Peyer's patch (tissue), 4 donors: ENCODE data around the gene HOXD9. TPM values are rescaled to one million over a fixed set of nuclear protein-coding genes. Genes with fewer than 3 reads are reported as not detected.

Source experiments
- DNase-seq, 3 donors: peaks; one replicate each; pipeline ENCODE4 v3.0.0-alpha.2; 2017 to 2019
- H3K27ac ChIP-seq, 4 donors: fragments of 200-600 bp; sonication (generic); one replicate each; pipeline ENCODE4 v1.5.1; 2016 to 2019
- H3K27me3 ChIP-seq, 2 donors: fragments of 200-600 bp; sonication (generic); one replicate each; pipeline ENCODE4 v1.5.1; 2019
- H3K36me3 ChIP-seq, 3 donors: fragments of 200-600 bp; sonication (generic); one replicate each; pipeline ENCODE4 v1.5.1; 2016 to 2019
- H3K4me1 ChIP-seq, 4 donors: fragments of 200-600 bp; sonication (generic); one replicate each; pipeline ENCODE4 v1.5.1; 2016 to 2019
- H3K4me3 ChIP-seq, 4 donors: fragments of 200-600 bp; sonication (generic); 1 replicate in 3 of 4; 2 replicates in 1 of 4; pipeline ENCODE4 v1.5.1; 2016 to 2019; ENCODE audit warnings: mild to moderate bottlenecking in 1 of 4
- H3K9me3 ChIP-seq, 4 donors: fragments of 200-600 bp; sonication (generic); one replicate each; pipeline ENCODE4 v1.5.1; 2016 to 2019; ENCODE audit warnings: mild to moderate bottlenecking in 1 of 4
- CTCF ChIP-seq, 6 experiments: fragments of 450-650 bp in 4 of 6; fragments of 200-600 bp in 2 of 6; sonication (generic) in 1 of 6; IDR thresholded peaks; one replicate each; pipeline ENCODE4 v1.5.1; 2017 to 2019; ENCODE audit warnings: antibody characterized with exemption in 6 of 6, mild to moderate bottlenecking in 3 of 6, moderate library complexity in 1 of 6
- POLR2A ChIP-seq, 2 donors: fragments of 450-650 bp; IDR thresholded peaks; one replicate each; pipeline ENCODE4 v1.5.1; 2017; ENCODE audit warnings: antibody characterized with exemption in 2 of 2, mild to moderate bottlenecking in 2 of 2, moderate library complexity in 2 of 2
- total RNA-seq, 4 donors: library from RNA; depleted of rRNA; stranded (reverse); fragments of >200 nt; gene quantifications; one replicate each; pipeline ENCODE4 v1.1.0, GENCODE V29; 2016

Gene HOXD9
- total RNA-seq, 4 donors from 2014 or later, result 0.70 TPM; not detected in 3

- DNase-seq, result peak in 1 of 3 donors; percentile 70
- H3K27me3 ChIP-seq, result peaks cover 0 to 67% of the 10 kb centered on the region in 2 donors
- H3K4me1 ChIP-seq, result peaks cover 0 to 17% (median 0%) of the 10 kb centered on the region in 4 donors
- H3K36me3 ChIP-seq, result no peaks in the 10 kb centered on the region
- peak overlapping the region; percentile 10 to 63 (median 47) for H3K4me3 ChIP-seq
- peaks cover 0 to 4% (median 0%) of the 10 kb centered on the region in 4 donors for H3K9me3 ChIP-seq
- no peak for TF ChIP-seq POLR2A (IDR thresholded peaks at IDR 0.05)
- no peak for TF ChIP-seq CTCF (IDR thresholded peaks at IDR 0.05)
- peak overlapping the region in 3 of 4 donors; percentile 1 to 49 (median 41) for H3K27ac ChIP-seq
These were observed 352 bp upstream of the HOXD9 start for GRCh38 chr2:176122052-176122682.

GRCh38 chr2:176123411-176124109 is 1.0 kb downstream of the HOXD9 start:
- H3K36me3 ChIP-seq, result no peaks in the 10 kb centered on the region
- H3K4me3 ChIP-seq, result peak overlapping the region; percentile 10 to 63 (median 47)
- H3K27ac ChIP-seq, result no peak overlapping the region
- TF ChIP-seq CTCF (IDR thresholded peaks at IDR 0.05), result no peak
- no peak for TF ChIP-seq POLR2A (IDR thresholded peaks at IDR 0.05)
- DNase-seq, result no peak
- peaks cover 0 to 23% (median 0%) of the 10 kb centered on the region in 4 donors for H3K4me1 ChIP-seq
- peaks cover 0 to 53% of the 10 kb centered on the region in 2 donors for H3K27me3 ChIP-seq
- H3K9me3 ChIP-seq, result peaks cover 0 to 4% (median 0%) of the 10 kb centered on the region in 4 donors

- Histone ChIP-seq H3K27me3 (peaks cover 0 to 59% of the 10 kb centered on the region in 2 donors), H3K4me3 (peak overlapping the region in 1 of 4 donors; percentile 57), H3K36me3 (no peaks in the 10 kb centered on the region), H3K4me1 (peaks cover 0 to 30% (median 0%) of the 10 kb centered on the region in 4 donors), H3K9me3 (peaks cover 0 to 4% (median 0%) of the 10 kb centered on the region in 4 donors), H3K27ac (no peak overlapping the region)
- peak in 1 of 3 donors; percentile 41 for DNase-seq
- TF ChIP-seq CTCF (IDR thresholded peaks at IDR 0.05) (no peak), POLR2A (IDR thresholded peaks at IDR 0.05) (no peak)
These were observed 1.8 kb downstream of the HOXD9 start for GRCh38 chr2:176124110-176124946.

GRCh38 chr2:176124947-176125771 is 2.6 kb downstream of the HOXD9 start:
- H3K36me3 ChIP-seq, result no peaks in the 10 kb centered on the region
- H3K9me3 ChIP-seq, result peaks cover 0 to 4% (median 0%) of the 10 kb centered on the region in 4 donors
- H3K27ac ChIP-seq, result no peak overlapping the region
- no peak overlapping the region for H3K4me3 ChIP-seq
- peaks cover 0 to 34% (median 0%) of the 10 kb centered on the region in 4 donors for H3K4me1 ChIP-seq
- H3K27me3 ChIP-seq, result peaks cover 0 to 57% of the 10 kb centered on the region in 2 donors
- TF ChIP-seq CTCF (IDR thresholded peaks at IDR 0.05), result no peak
- no peak for TF ChIP-seq POLR2A (IDR thresholded peaks at IDR 0.05)
- peak in 1 of 3 donors; percentile 41 for DNase-seq

GRCh38 chr2:176125772-176126054 is 3.2 kb downstream of the HOXD9 start:
- H3K9me3 ChIP-seq, result peaks cover 0 to 4% (median 0%) of the 10 kb centered on the region in 4 donors
- peaks cover 0 to 38% (median 0%) of the 10 kb centered on the region in 4 donors for H3K4me1 ChIP-seq
- no peaks in the 10 kb centered on the region for H3K36me3 ChIP-seq
- TF ChIP-seq CTCF (IDR thresholded peaks at IDR 0.05) (no peak), POLR2A (IDR thresholded peaks at IDR 0.05) (no peak)
- DNase-seq, result no peak
- peaks cover 0 to 55% of the 10 kb centered on the region in 2 donors for H3K27me3 ChIP-seq
- H3K27ac ChIP-seq, result no peak overlapping the region
- no peak overlapping the region for H3K4me3 ChIP-seq
